K562 (cell line): Measurements from ENCODE around the gene HOXA4. TPM values are rescaled to one million over a fixed set of nuclear protein-coding genes. Genes with fewer than 3 reads are reported as not detected.

Experiments used
- ATAC-seq: fragments of 200-7000 bp; cut with Tn5 transposase; 3 replicates; pipeline ENCODE4 v1.9.1; 2020; ENCODE audit warnings: moderate library complexity
- BruUV-seq: library from RNA; stranded (reverse); fragments of 400-500 nt; replicated peaks from 2 replicates; lab custom pipeline; 2021; lab: Mats Ljungman, UMichigan
- CTCF ChIA-PET: fragments of 300-600 bp; formaldehyde crosslinking; extraction: SDS; loops from one replicate; lab custom pipeline; 2021; ENCODE audit warnings: low intra/inter-chr PET ratio; lab: Yijun Ruan, JAX
- POLR2A ChIA-PET: fragments of 300-600, 350-650 bp; sonication (Branson Sonifier 250); formaldehyde crosslinking; extraction: SDS; loops from one replicate; lab custom pipeline; 2021; ENCODE audit warnings: antibody characterized with exemption, inconsistent platforms; lab: Yijun Ruan, JAX
- DNase-seq, 4 experiments: peaks; one replicate each; pipeline versions ENCODE4 v3.0.0 to v3.0.0-alpha.2; 2011 to 2018; ENCODE audit warnings: low spot score in 3 of 4, mixed read lengths in 3 of 4; ENCODE audit errors: extremely low read depth in 1 of 4
- FAIRE-seq: peaks from 2 replicates; lab custom pipeline; 2011; peaks lifted over from hg19 to GRCh38; lab: Jason Lieb, UNC
- H2AFZ ChIP-seq: 2 replicates; pipeline ENCODE4 v1.6.0; 2011; ENCODE audit warnings: low read depth, low read length, control low read depth, inconsistent platforms
- H3K27ac ChIP-seq: fragments of 200-600 bp; 3 replicates; pipeline ENCODE4 v1.8.0; 2011; ENCODE audit warnings: low read depth, mild to moderate bottlenecking, control low read depth, inconsistent platforms, low read length, moderate library complexity, mixed read lengths; ENCODE audit errors: extremely low read depth
- H3K27me3 ChIP-seq, 2 experiments: fragments of 300-600 bp in 1 of 2; 2 replicates in 1 of 2; 3 replicates in 1 of 2; pipeline versions ENCODE4 v1.6.0 to v1.8.0; 2011; ENCODE audit warnings: inconsistent platforms in 2 of 2, low read length in 2 of 2, mild to moderate bottlenecking in 1 of 2, mixed read lengths in 1 of 2, moderate library complexity in 1 of 2; ENCODE audit not compliant: control insufficient read depth in 2 of 2, insufficient read depth in 2 of 2
- H3K36me3 ChIP-seq: fragments of 300-600 bp; 3 replicates; pipeline ENCODE4 v1.8.0; 2011; ENCODE audit warnings: mild to moderate bottlenecking, low read length, inconsistent platforms; ENCODE audit not compliant: control insufficient read depth, insufficient read depth
- H3K4me1 ChIP-seq, 2 experiments: fragments of 200-600 bp in 1 of 2; replicated peaks in 1 of 2; 2 replicates in 1 of 2; 3 replicates in 1 of 2; pipeline versions ENCODE4 v1.5.1 to v1.8.0; 2011; ENCODE audit warnings: inconsistent platforms in 2 of 2, low read length in 2 of 2, mild to moderate bottlenecking in 1 of 2, mixed read lengths in 1 of 2, moderate library complexity in 1 of 2; ENCODE audit not compliant: control insufficient read depth in 2 of 2, insufficient read depth in 2 of 2
- H3K4me2 ChIP-seq: 2 replicates; pipeline ENCODE4 v1.6.1; 2011; ENCODE audit warnings: low read length, control low read depth, inconsistent platforms, mixed read lengths; ENCODE audit not compliant: insufficient read depth
- H3K4me3 ChIP-seq: fragments of 200-600 bp; sonication (generic), shearing (Covaris generic); 2 replicates; pipeline ENCODE4 v1.5.1; 2016; ENCODE audit warnings: control low read depth, inconsistent platforms
- H3K79me2 ChIP-seq: fragments of 200-600 bp; 3 replicates; pipeline ENCODE4 v1.8.0; 2011; ENCODE audit warnings: low read length, inconsistent platforms; ENCODE audit not compliant: control insufficient read depth, insufficient read depth
- H3K9ac ChIP-seq, 2 experiments: 2 replicates each; pipeline versions ENCODE4 v1.6.0 to v1.6.1; 2011; ENCODE audit warnings: low read depth in 2 of 2, low read length in 2 of 2, control low read depth in 1 of 2, inconsistent platforms in 1 of 2, mild to moderate bottlenecking in 1 of 2, mixed read lengths in 1 of 2; ENCODE audit not compliant: insufficient read depth in 1 of 2
- H3K9me1 ChIP-seq: one replicate; pipeline ENCODE4 v1.6.0; 2011; ENCODE audit warnings: inconsistent platforms, mild to moderate bottlenecking, low read length, moderate library complexity; ENCODE audit not compliant: control insufficient read depth, insufficient read depth
- H3K9me3 ChIP-seq: replicated peaks from 2 replicates; pipeline ENCODE4 v1.5.1; 2011; ENCODE audit warnings: low read depth, low read length, inconsistent platforms; ENCODE audit not compliant: control insufficient read depth, insufficient read depth
- H4K20me1 ChIP-seq: replicated peaks from 2 replicates; pipeline ENCODE4 v1.6.1; 2011; ENCODE audit warnings: low read length, inconsistent platforms, mixed read lengths; ENCODE audit not compliant: control insufficient read depth, insufficient read depth
- E2F6 ChIP-seq, 2 experiments: IDR thresholded peaks; 2 replicates each; pipeline ENCODE4 v1.6.1; 2011; ENCODE audit warnings: borderline replicate concordance in 1 of 2, control low read depth in 1 of 2, low read depth in 1 of 2, low read length in 1 of 2, mild to moderate bottlenecking in 1 of 2, mixed read lengths in 1 of 2, moderate library complexity in 1 of 2; ENCODE audit not compliant: insufficient read depth in 1 of 2, insufficient read length in 1 of 2, poor library complexity in 1 of 2, severe bottlenecking in 1 of 2; ENCODE audit errors: extremely low read depth in 1 of 2
- KDM4B ChIP-seq, 2 experiments: fragments of 450-650 bp in 1 of 2; sonication (generic) in 1 of 2; IDR thresholded peaks; 2 replicates each; pipeline ENCODE4 v1.6.1; 2016 to 2017; ENCODE audit warnings: borderline replicate concordance in 2 of 2, antibody characterized with exemption in 1 of 2, low read depth in 1 of 2, mild to moderate bottlenecking in 1 of 2
- WGBS: fragments of 100-300 bp; shearing (Covaris generic); methylation state at CpG from one replicate; pipeline ENCODE4 v1.1.6; 2016; ENCODE audit warnings: low coverage, mixed read lengths; ENCODE audit not compliant: insufficient coverage; ENCODE audit errors: missing lambda C conversion rate; 5-methylcytosine and 5-hydroxymethylcytosine counted together
- in situ Hi-C: fragments of 300-500 bp; cut with MboI; formaldehyde crosslinking; loops from 4 replicates; pipeline ENCODE4 v1.15.0; 2018; ENCODE audit warnings: inconsistent platforms, mixed read lengths
- intact Hi-C: fragments of 100-400 bp; cut with micrococcal nuclease; formaldehyde crosslinking; loops from 2 replicates; pipeline ENCODE4 v1.14.2; 2022
- polyA plus RNA-seq, 8 experiments: library from polyadenylated mRNA; depleted of rRNA in 4 of 8; stranded (reverse) in 5 of 8; unstranded in 3 of 8; fragments of >200 nt; fragmentation: Nextera tagmentation in 2 of 8; fragmentation: Illumina TruSeq in 1 of 8; extraction: Ambion mirVana in 2 of 8; extraction: Trizol in 1 of 8; gene quantifications; 2 replicates each; pipeline versions ENCODE4 v1.2.1 to v1.2.3, GENCODE V29; 2011 to 2014; ENCODE audit warnings: inconsistent platforms in 1 of 8, missing spikeins in 1 of 8
- total RNA-seq, 7 experiments: library from RNA; depleted of rRNA in 6 of 7; stranded (reverse); fragments of >200 nt in 6 of 7; fragmentation: Illumina TruSeq in 2 of 7; extraction: Trizol in 2 of 7; gene quantifications; 2 replicates each; pipeline versions ENCODE4 v1.2.1 to v1.2.3, GENCODE V29; 2011 to 2021; ENCODE audit warnings: low replicate concordance in 1 of 7

Gene HOXA4
- total and polyA plus RNA-seq, 9 of the 15 experiments (the other 6 are each of a cell fraction or from before 2014, with no cell fraction given): not detected

- Histone ChIP-seq H3K9me1 (no peaks in the 10 kb centered on the region), H3K9me3 (no peaks in the 10 kb centered on the region), H3K4me2 (no peak overlapping the region), H3K27ac (no peak overlapping the region), H3K4me1 (peaks cover 0 to 6% of the 10 kb centered on the region in 2 experiments; a peak in 2 of 5 replicates), H3K27me3 (peaks cover 20 to 21% of the 10 kb centered on the region in 2 experiments; a peak in 4 of 5 replicates), H3K4me3 (no peak overlapping the region), H3K36me3 (no peaks in the 10 kb centered on the region), H2AFZ (no peak overlapping the region), H3K9ac (no peak overlapping the region), H3K79me2 (no peaks in the 10 kb centered on the region), H4K20me1 (no peaks in the 10 kb centered on the region)
- ChIA-PET POLR2A (no interaction called here), CTCF (no interaction called here)
- intact Hi-C loops (no loop called here), in situ Hi-C loops (no loop called here)
- no TSS peak for BruUV-seq
- DNase-seq (no peak), FAIRE-seq (no peak), ATAC-seq (no peak)
- WGBS: 14% methylated on average over 35 of the region's 68 CpGs
- TF ChIP-seq E2F6 (IDR thresholded peaks at IDR 0.05; ENCODE audit: borderline replicate concordance in 1 of 2, extremely low read depth in 1 of 2, insufficient read depth in 1 of 2, insufficient read length in 1 of 2, low read depth in 1 of 2, low read length in 1 of 2, poor library complexity in 1 of 2, severe bottlenecking in 1 of 2) (peak in 1 of 2 experiments; percentile 52), KDM4B (IDR thresholded peaks at IDR 0.05; ENCODE audit: borderline replicate concordance in 2 of 2, low read depth in 1 of 2) (no peak)
Observed at GRCh38 chr7:27088002-27088922, 42.3 kb downstream of the HOXA4 start.
